Left renal pelvis (tissue), 4 donors: Measurements from ENCODE around the gene MARK2. TPM values are rescaled to one million over a fixed set of nuclear protein-coding genes. Genes with fewer than 3 reads are reported as not detected.

Experiments used
- DNase-seq, 4 donors: peaks; one replicate each; pipeline ENCODE4 v3.0.0-alpha.2; 2013; ENCODE audit warnings: low read depth in 4 of 4, low spot score in 3 of 4
- polyA plus RNA-seq, 4 donors: library from polyadenylated mRNA; unstranded; fragments of 120-200 nt; gene quantifications; one replicate each; pipeline ENCODE4 v1.2.1, GENCODE V29; 2013; ENCODE audit not compliant: insufficient read length in 4 of 4

The MARK2 gene
- polyA plus RNA-seq, 4 donors, result 25.7 to 41.3 (median 36.5) TPM

DNA sequence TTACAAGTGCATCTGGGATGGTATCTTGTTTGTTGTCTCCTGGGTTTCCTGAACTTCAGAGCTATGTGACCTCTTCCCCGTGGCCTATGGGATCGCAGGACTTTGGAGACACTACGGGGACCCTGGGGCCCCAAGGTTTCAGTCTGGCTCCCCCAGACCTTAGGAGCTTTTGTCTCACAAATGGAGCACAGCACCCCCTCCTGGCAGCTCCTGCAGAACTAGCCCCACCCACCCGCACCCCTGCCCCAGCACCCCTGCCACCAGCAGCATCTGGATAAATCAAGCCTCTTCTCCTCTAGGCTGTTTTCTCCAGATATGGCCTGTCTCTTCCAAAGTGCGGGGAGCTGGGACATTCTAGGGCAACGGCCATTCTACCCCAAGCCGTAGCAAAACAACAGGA, 67.7 kb downstream of the MARK2 start:
- no peak for DNase-seq

DNA sequence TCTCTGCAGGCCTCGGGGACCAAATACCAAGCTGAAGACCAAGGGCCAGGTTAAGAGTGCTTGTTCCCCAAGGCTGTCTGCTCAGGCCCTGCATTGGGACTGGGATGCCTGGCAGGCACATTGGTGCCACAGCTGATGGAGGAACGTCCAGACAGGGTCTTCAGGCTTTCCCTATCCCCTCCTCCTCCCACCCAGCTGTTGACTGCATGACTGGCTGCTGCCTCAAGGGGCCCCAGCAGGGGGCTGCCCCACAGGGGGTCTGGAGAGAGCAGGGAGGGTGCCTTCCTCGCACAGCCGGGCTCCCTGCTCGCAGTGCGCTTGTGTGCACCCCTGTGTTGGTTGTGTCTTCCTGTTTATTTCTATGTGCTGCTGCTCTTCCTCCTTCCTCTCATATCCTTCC, 68.2 kb downstream of the MARK2 start:
- DNase-seq, result no peak

DNA sequence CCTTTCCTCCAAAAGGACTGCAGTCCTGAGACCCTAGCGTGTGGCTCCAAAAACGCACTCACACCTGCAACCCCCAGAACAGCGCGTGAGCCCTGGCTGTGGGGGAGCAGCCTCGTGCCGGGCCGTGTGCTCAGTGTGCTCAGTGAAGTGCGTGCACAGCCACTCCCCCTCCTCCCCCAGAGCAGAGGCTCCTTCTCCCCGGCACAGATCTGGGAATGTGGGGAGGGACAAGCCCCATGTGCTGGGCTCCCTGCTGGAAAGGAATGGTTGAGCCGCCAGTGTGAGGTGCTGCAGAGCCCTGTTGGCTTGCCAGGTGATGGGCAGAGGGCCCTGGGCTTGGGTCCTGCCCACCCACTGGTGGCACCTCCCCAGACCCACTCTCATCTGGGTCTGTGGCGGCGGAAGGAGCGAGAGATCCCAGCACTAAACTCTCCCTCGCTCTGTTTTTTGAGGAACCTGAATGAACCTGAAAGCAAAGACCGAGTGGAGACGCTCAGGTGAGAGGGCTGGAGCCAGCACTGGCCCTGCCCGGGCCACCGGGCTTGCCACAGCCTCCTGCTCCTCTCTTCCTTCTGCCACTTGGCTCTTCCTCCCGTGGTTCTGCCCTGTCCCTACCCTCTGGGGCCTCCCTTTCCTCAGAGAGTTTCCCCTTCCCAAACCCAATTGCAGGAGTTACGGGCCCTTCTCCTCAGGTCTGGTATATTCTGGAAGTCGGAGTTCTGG, 69.1 kb downstream of the MARK2 start:
- DNase-seq, result no peak

DNA sequence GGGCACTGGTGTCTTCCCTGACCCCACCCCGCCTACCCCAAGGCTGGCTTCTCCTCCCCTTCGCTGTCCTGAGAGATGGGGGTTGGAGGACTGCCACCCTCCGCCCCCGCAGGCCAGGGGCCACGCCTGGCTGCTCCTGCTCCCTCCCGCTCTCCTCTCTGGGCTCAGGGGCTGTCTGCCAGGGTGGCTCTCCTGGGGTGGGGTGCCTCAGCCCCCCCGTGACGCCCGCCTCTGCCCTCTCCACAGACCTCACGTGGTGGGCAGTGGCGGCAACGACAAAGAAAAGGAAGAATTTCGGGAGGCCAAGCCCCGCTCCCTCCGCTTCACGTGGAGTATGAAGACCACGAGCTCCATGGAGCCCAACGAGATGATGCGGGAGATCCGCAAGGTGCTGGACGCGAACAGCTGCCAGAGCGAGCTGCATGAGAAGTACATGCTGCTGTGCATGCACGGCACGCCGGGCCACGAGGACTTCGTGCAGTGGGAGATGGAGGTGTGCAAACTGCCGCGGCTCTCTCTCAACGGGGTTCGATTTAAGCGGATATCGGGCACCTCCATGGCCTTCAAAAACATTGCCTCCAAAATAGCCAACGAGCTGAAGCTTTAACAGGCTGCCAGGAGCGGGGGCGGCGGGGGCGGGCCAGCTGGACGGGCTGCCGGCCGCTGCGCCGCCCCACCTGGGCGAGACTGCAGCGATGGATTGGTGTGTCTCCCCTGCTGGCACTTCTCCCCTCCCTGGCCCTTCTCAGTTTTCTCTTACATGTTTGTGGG, 69.9 kb downstream of the MARK2 start:
- no peak for DNase-seq

DNA sequence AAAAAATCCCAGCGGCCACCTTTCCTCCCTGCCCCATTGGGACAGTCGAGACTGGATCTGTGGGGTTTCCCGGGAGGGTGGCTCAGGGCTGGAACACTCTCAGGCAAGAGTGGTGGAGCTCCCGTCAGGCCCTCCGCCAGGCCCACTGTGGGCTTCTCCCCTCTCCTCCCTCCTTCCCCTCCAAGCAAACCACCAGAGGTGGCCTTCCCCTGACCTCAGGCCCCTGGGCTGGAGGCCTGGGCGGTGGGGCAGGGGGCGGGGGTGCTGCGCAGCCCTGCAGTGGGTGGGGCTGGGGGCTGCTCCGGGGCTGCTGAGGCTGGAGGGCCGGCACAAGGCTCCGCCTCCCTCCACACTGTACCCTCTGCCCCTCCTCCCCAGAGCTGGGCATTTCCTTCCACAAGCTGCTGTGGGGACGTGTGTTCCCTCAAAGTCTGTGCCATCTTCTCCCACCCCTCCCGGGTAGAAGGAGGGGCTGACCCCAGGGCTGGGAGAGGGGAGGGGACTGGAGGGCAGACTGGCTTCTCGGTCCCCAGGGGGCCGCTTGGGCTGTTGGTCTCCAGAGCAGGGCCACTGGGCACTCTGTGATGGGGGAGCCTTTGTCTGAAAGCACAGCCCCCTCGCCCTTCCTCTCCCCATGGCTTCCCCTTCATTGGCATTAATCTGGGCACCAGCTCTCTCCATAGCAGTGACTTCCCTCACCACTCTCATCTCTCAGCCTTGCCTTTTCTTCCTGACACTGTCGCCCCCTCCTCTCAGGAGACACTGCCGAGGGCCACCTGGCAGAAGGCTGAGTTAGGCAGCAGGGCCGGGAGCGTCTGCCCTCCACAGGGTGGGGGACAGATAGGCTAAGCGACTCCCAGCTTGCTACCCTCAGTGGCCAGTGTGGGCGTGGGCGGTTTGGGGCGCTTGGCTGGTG, 70.9 kb downstream of the MARK2 start:
- no peak for DNase-seq

DNA sequence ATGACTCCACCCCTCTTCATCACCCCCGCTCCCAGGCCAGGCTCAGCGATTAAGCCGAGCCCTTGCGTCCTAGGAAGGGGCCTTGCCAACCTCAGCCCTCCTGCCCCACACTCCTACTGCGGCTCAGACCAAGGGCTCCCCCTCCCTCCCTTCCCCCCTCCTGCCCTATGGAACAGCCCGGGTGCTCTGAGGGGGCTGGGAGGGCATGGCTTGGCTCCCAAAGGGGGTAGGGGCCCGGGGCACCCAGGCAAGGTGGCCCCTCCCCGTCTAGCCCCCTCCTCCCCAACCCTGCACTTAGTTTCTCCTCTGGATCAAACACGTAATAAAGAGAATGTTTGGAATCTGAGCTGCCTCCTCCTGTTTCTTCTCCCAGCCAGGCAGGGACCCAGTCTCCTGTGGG, 71.8 kb downstream of the MARK2 start:
- DNase-seq, result no peak

DNA sequence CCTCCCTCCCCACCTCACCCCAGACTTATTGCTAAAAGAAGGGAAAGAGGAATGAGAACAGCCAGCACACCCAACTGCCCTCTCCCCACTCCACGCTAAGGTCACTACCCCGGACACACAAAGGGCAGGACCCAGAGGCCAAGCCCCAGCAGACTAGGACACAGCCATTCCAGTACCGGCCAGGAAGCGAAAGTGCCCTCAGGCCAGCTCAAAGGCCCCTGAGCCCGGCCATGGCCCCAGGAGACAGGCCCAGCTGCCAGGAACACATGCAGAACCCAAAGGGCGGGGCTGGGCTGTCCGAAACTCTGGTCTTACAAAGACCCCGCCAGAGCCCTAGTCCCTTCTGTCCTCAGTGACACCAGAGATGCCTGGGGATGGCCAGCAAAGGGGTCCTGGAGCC, 72.5 kb downstream of the MARK2 start:
- DNase-seq, result no peak

DNA sequence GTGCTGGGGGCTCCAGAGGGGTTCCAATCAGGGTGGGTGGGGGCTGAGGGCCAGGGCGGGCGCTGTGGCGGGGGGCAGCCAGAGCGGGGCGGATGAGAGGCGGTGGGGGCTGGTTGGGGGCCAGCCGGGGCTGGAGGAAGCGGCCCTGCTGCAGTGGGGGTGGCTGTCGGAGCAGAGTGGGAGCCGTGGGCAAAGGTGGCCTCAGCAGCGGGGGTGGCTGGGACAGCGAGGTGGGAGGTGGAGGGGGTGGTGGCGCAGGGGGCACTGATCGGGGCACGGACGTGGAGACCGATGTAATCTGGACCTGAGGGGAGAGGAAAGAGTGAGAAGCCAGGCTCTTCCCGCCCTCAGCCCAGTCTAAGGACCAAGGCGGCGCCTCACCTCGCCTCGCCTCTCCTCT, 73.0 kb downstream of the MARK2 start:
- no peak for DNase-seq

DNA sequence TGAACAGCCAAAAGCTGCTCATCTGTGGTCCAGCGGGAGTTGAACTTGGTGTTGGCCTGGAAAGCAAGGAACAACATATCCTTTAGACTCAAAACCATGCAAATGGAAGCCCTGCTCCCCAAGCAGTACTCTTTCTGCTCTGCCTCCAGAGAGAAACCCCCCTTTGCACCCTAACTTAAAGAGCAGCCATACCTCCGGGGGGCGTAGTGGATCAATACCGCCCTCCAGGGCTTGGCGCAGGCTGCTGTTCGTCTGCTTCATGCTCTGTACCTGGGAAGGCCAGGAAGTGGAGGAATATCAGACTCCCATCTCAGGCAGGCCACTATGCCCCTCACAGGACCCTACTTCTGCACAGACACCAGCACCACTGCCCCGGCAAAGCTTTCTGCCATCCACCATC, 73.8 kb downstream of the MARK2 start:
- no peak for DNase-seq

DNA sequence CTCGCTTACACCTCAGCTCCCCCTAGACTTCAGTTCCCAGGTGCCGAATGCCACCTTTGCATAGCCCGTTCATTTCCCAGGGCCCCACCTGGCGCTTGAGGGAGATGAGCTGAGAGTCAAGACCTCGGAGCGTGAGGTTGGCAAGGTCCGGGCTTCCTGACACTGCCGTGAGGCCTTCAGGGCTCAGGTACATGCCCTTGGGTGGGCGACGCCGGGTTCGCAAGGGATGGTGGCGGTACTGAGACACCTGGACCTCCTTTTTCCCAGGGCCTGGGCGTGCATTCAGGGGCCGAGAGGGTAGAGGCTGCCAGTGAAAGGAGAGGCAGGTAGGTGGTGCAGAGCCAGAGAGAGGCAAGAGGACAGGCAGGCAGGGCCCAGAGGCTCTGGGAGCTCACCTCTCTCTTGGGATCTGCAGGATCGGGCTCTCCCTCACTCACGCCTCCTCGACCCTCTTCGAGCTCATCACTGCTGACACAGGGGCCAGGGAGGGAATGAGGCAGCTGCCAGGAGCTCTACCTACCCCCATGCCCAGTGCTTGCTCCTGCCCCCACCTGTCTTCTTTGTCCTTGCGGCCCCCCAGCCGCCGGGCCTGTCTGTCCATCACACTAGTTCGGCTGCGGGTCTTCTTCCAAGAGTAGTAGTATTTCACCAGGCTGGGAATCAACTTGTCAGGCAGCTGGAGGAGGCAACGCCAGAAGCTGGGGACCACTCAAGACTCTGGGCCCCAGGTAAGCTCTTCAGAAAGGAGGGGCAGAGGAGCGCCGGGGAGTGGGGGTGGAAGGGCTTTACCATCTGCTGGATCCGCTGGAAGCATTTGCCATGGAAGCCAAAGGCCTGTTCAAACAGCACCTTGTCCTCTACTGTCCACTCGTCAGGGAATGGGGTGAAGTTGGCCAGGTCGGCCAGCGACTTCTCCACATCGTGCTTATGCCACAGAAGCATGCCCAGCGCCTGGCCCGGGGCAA, 75.2 kb downstream of the MARK2 start:
- DNase-seq, result no peak

DNA sequence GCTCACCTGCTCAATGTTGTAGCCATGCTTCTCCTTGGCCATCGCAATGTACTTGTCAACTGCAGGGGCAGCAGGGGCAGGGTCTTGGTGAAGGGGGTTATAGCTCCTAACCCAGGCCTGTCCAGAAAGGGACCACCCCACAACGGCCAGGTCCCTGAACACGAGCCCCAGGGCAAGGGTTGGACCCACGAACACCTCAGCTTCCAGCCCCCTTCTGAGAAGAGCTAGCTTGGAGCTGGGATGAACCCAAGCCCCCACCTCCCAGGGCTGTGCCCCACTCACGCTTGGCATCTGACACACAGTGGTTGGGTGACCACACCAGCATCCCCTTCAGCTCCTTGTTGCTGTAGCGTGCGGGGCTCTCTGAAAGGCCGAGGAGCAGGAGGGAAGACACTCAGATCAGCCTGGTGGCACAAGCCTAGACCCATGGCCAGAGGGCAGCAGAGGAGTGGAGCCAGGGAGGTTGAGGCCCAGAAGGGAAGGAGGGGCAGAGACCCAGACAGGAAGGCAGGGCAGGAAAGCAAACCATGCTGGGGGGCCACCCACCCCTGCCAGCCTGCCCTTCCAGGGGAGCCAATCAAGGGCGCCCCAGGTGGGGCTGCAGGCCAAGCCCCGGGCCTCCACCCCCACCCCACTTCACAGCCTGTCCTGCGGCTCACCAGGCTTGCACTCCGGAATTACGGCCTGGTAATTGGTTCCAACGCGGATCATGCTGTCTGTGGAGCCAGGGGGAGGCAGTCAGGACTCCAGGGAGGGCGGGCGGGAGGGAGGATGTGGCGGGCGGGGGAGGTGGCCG, 76.2 kb downstream of the MARK2 start:
- no peak for DNase-seq

DNA sequence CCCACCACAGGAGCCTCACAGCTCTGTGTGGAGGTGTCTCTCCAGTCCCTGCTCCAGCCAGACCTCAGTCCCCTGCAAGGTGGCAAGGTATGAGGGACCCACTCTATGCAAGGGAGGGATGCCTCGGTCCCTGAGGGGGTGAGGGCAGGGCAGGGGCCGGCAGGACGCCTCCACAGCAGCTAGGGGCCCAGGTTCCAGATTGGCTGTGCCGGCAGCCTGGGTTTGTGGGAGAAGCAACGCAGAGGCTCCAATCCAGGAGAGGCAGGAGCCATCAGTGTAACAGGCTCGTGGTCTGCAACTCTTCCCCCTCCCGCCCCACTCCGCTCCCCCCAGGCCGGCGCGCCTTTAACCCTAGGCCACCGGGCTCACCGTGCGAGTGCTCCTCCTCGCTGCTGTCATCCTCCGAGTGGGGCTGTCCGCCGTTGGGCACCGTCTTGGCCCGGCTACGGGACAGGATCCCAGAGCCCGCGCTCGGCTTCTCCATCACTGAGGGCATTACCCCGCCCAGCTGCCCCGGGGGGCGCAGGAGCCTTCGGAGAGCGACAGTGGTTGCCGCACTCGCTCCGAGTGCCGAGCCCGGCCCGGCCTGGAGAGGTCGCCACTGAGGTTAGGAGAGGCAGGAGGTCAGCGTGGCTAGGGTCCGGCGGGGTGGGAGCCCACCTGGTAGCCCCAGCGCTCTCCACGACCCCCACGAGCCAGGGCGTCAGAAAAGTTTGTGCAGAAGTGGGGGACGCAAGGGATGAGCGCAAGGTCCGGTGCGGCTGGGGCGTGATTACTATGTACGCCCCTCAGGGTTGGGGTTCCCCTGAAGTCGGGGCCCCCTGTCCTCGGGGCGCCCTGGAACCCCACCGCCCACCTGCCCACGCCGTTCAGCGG, 77.3 kb downstream of the MARK2 start:
- DNase-seq, result no peak

DNA sequence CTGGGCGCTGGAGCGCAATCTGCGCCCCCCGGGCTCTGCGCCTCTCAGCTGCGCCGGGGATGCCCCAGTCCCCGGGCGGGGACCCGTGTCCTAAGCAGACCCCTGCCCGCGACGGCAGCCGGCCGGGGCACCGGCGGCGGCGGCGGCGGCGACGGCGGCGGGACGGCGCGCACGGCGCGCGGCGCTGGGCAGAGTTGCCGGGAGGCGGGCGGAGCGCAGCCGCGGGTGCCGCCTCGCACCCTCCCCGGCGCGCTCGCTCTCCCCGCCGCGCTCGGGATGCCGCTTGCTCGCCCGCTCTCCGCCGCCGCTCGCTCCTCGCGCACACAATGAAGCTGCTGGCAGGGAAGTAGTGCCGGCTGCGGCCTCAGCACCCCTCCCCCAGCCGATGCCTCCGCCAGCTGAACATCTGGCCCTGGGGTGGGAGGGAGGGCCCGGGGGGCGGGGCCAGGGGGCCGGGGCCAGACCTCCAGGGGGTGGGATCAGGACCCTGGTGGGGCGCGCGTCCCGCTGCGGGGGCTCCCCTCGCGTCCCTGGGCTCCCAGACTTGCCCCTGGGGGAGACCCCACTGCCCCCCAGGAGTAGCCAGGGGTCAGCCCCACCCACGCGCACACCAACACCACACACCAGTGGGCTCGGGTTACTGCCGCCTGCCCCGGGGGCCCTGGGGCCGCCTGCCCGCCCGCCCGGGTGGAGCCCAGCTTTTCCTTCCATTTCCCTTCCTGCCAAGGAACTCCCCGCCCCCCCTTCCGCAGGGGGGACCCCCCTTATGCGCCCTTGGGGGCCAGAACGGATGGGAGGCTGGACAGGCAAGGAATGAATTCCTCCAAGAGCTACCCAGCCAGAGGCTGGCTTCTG, 78.2 kb downstream of the MARK2 start, which contains the start of gene RCOR2:
Gene RCOR2, minus strand, starts transcription at position 328 of the 855 bp plus-strand sequence. CDS start 708 bp downstream, outside the sequence.
- DNase-seq, result no peak

DNA sequence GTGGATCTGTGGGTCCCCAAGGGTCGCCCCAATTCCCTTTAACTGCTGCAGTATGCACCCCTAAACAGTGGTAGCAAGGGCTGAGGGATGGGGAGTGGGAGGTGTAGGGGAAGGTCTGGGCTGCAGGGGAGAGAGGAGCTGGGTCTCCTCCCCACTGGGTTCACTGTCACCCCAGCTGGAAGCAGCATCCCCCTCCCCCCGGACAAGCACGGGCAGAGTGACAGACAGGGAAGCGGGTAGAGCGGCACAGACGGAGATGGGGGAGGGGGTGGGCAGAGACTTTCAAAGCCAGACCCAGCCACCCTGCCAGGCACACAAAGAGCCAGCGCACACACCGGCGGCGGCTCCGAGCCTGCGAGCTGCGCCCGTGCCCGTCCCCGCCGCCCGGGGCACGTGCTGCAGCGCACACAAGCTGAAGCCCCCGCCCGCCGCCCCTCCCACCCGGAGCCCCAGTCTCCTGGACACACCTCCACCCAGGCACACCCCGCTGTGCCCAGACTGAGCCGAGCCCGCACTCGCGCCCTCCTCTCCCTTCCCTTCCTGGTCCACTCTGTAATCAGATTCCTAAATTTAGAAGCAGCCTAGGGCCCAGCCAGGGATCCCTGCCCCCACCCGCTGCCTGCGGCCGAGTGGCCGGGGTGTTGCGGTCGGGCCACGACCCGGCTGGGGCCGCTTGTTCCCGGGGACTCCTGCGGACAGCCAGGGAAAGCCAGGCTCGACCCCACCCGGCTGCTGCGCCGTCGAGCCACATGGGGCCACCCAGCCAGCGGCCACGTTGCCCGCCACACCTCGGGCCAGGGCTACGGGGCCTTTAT, 79.0 kb downstream of the MARK2 start:
- DNase-seq, result no peak

DNA sequence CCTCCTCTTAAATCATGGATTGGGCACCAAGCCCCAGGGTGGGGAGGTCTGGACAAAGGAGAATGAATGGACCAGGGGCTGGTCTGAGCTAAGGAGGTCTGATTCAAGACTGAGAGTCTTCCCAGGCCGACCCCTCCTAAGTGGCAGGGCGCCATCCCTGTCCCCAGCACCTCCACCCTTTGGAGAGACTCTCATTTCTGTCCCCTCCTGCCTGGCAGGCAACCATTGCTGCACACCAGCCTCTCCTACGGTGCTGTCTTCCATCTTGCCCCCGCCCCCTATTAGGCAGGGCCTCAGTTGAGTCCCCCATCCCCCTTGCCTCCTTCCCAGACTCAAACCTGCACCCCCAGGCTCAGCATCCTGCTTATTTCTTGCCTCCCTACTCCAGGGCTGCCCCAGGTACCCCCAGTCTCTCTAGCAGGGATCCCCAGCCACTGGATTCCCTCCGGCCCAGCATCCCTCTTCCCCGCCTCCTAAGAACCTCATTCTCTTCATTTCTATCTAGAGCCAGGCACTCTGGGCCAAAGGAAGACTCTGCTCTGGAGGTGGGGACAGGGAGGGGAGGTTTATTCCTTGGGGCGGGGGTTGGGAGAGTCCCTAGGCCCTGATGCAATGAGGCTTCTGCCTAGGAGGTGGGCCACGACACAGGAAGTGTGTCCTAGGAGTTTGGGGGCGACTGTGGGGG, 79.7 kb downstream of the MARK2 start:
- no peak for DNase-seq
